H9 (cell line): ENCODE data around the gene DGKB. TPM values are rescaled to one million over a fixed set of nuclear protein-coding genes. Genes with fewer than 3 reads are reported as not detected.

Experiments
- DNase-seq: peaks from one replicate; pipeline ENCODE4 v3.0.0-alpha.2; 2017
- H2AFZ ChIP-seq: one replicate; pipeline ENCODE4 v1.6.1; 2013; ENCODE audit warnings: mild to moderate bottlenecking, low read length, control low read depth, moderate library complexity
- H2AK5ac ChIP-seq: 2 replicates; pipeline ENCODE4 v1.6.1; 2013; ENCODE audit warnings: low read length, control low read depth, mixed read lengths; ENCODE audit not compliant: insufficient read length
- H2BK120ac ChIP-seq: one replicate; pipeline ENCODE4 v1.6.1; 2013; ENCODE audit warnings: low read depth, mild to moderate bottlenecking, low read length, control low read depth, inconsistent platforms; ENCODE audit not compliant: poor library complexity, severe bottlenecking
- H2BK12ac ChIP-seq: 2 replicates; pipeline ENCODE4 v1.6.1; 2013; ENCODE audit warnings: low read length, control low read depth, mixed read lengths, low read depth; ENCODE audit not compliant: insufficient read length
- H2BK15ac ChIP-seq: 2 replicates; pipeline ENCODE4 v1.6.1; 2013; ENCODE audit warnings: low read depth, low read length, control low read depth
- H2BK20ac ChIP-seq: one replicate; pipeline ENCODE4 v1.6.1; 2013; ENCODE audit warnings: low read depth, mild to moderate bottlenecking, low read length, control low read depth, inconsistent platforms; ENCODE audit not compliant: poor library complexity, severe bottlenecking
- H2BK5ac ChIP-seq: 2 replicates; pipeline ENCODE4 v1.6.1; 2013; ENCODE audit warnings: low read length, control low read depth, mixed read lengths; ENCODE audit not compliant: insufficient read length
- H3K14ac ChIP-seq: 2 replicates; pipeline ENCODE4 v1.6.1; 2013; ENCODE audit warnings: low read length, control low read depth; ENCODE audit not compliant: insufficient read depth
- H3K18ac ChIP-seq: 2 replicates; pipeline ENCODE4 v1.6.1; 2013; ENCODE audit warnings: low read depth, mild to moderate bottlenecking, mixed read lengths, low read length, control low read depth; ENCODE audit not compliant: insufficient read length
- H3K23ac ChIP-seq: 2 replicates; pipeline ENCODE4 v1.6.1; 2013; ENCODE audit warnings: low read length, control low read depth, mixed read lengths, low read depth; ENCODE audit not compliant: insufficient read length
- H3K23me2 ChIP-seq: 2 replicates; pipeline ENCODE4 v1.6.1; 2013; ENCODE audit warnings: low read depth, mild to moderate bottlenecking, mixed read lengths, low read length, control low read depth; ENCODE audit not compliant: insufficient read length, poor library complexity, severe bottlenecking
- H3K27ac ChIP-seq: 2 replicates; pipeline ENCODE4 v1.5.1; 2013; ENCODE audit warnings: low read length, control low read depth, mixed read lengths, low read depth; ENCODE audit not compliant: insufficient read length
- H3K27me3 ChIP-seq: 2 replicates; pipeline ENCODE4 v1.6.1; 2013; ENCODE audit warnings: low read length, control low read depth, inconsistent platforms; ENCODE audit not compliant: insufficient read depth
- H3K4ac ChIP-seq: 2 replicates; pipeline ENCODE4 v1.6.1; 2013; ENCODE audit warnings: low read depth, mild to moderate bottlenecking, control low read depth, inconsistent platforms, low read length, moderate library complexity
- H3K4me1 ChIP-seq: 2 replicates; pipeline ENCODE4 v1.6.1; 2013; ENCODE audit warnings: low read length, control low read depth, inconsistent platforms; ENCODE audit not compliant: insufficient read depth
- H3K4me2 ChIP-seq: 2 replicates; pipeline ENCODE4 v1.6.1; 2013; ENCODE audit warnings: low read length, control low read depth, mixed read lengths; ENCODE audit not compliant: insufficient read length, insufficient read depth
- H3K56ac ChIP-seq: 2 replicates; pipeline ENCODE4 v1.6.1; 2013; ENCODE audit warnings: low read depth, mild to moderate bottlenecking, mixed read lengths, low read length, control low read depth; ENCODE audit not compliant: insufficient read length
- H3K79me1 ChIP-seq: 2 replicates; pipeline ENCODE4 v1.6.1; 2013; ENCODE audit warnings: low read depth, mild to moderate bottlenecking, moderate library complexity, low read length, control low read depth, inconsistent platforms; ENCODE audit not compliant: insufficient read depth, poor library complexity, severe bottlenecking
- H3K79me2 ChIP-seq: 2 replicates; pipeline ENCODE4 v1.6.1; 2013; ENCODE audit warnings: low read length, control low read depth, inconsistent platforms; ENCODE audit not compliant: insufficient read depth
- H3K9ac ChIP-seq: 2 replicates; pipeline ENCODE4 v1.6.1; 2013; ENCODE audit warnings: low read length, control low read depth, mixed read lengths; ENCODE audit not compliant: insufficient read length; ENCODE audit errors: extremely low read depth
- H3K9me3 ChIP-seq: one replicate; pipeline ENCODE4 v1.6.1; 2013; ENCODE audit warnings: low read depth, low read length, inconsistent platforms; ENCODE audit not compliant: control insufficient read depth
- H3T11ph ChIP-seq: one replicate; pipeline ENCODE4 v1.6.1; 2013; ENCODE audit warnings: mild to moderate bottlenecking, low read length, control low read depth, inconsistent platforms
- H4K20me1 ChIP-seq: one replicate; pipeline ENCODE4 v1.6.1; 2013; ENCODE audit not compliant: control insufficient read depth, insufficient read length, insufficient read depth
- H4K5ac ChIP-seq: 2 replicates; pipeline ENCODE4 v1.6.1; 2013; ENCODE audit warnings: low read depth, mild to moderate bottlenecking, mixed read lengths, low read length, control low read depth; ENCODE audit not compliant: insufficient read length
- H4K8ac ChIP-seq: replicated peaks from 2 replicates; pipeline ENCODE4 v1.6.1; 2013; ENCODE audit warnings: low read length, control low read depth, mixed read lengths, low read depth; ENCODE audit not compliant: insufficient read length
- H4K91ac ChIP-seq: 2 replicates; pipeline ENCODE4 v1.6.1; 2013; ENCODE audit warnings: low read depth, mild to moderate bottlenecking, moderate library complexity, mixed read lengths, low read length, control low read depth; ENCODE audit not compliant: insufficient read length
- H3K27ac Mint-ChIP-seq, 3 experiments: 2 replicates in 2 of 3; 3 replicates in 1 of 3; pipeline ENCODE4 v1.8.0; 2020 to 2021; ENCODE audit warnings: mixed read lengths in 3 of 3, mild to moderate bottlenecking in 1 of 3, moderate library complexity in 1 of 3
- H3K27me3 Mint-ChIP-seq: 2 replicates; pipeline ENCODE4 v1.8.0; 2021; ENCODE audit warnings: low read depth, mild to moderate bottlenecking, moderate library complexity, mixed read lengths
- H3K36me3 Mint-ChIP-seq, 3 experiments: 2 replicates in 2 of 3; 3 replicates in 1 of 3; pipeline ENCODE4 v1.8.0; 2020 to 2021; ENCODE audit warnings: low read depth in 3 of 3, mixed read lengths in 3 of 3; ENCODE audit not compliant: insufficient read depth in 1 of 3
- H3K4me1 Mint-ChIP-seq, 2 experiments: 2 replicates each; pipeline ENCODE4 v1.8.0; 2020; ENCODE audit warnings: mixed read lengths in 2 of 2
- H3K4me3 Mint-ChIP-seq, 2 experiments: 2 replicates in 1 of 2; 3 replicates in 1 of 2; pipeline ENCODE4 v1.8.0; 2020 to 2021; ENCODE audit warnings: mild to moderate bottlenecking in 2 of 2, mixed read lengths in 2 of 2, moderate library complexity in 1 of 2
- H3K9me3 Mint-ChIP-seq, 2 experiments: 2 replicates in 1 of 2; 3 replicates in 1 of 2; pipeline ENCODE4 v1.8.0; 2020; ENCODE audit warnings: mild to moderate bottlenecking in 2 of 2, mixed read lengths in 2 of 2, moderate library complexity in 1 of 2
- CTCF ChIP-seq: fragments of 200-600 bp; sonication (generic); conservative IDR thresholded peaks from 3 replicates; pipeline ENCODE4 v1.8.0; 2021; ENCODE audit warnings: antibody characterized with exemption, mild to moderate bottlenecking
- WGBS: extraction: QIAGEN DNeasy Blood & Tissue Kit; methylation state at CpG from one replicate; pipeline ENCODE4 v1.1.7; 2013; ENCODE audit warnings: missing lambda C conversion rate, low lambda C conversion rate, mixed read lengths; ENCODE audit not compliant: insufficient read length; ENCODE audit errors: extremely low coverage; 5-methylcytosine and 5-hydroxymethylcytosine counted together
- total RNA-seq: library from RNA; stranded (reverse); gene quantifications from 2 replicates; pipeline ENCODE4 v1.2.1, GENCODE V29; 2021

DGKB gene
- total RNA-seq, 1 experiment from 2014 or later = 0.26 TPM

GRCh38 chr7:14377646-14378266, 524.8 kb downstream of the DGKB start:
- Histone ChIP-seq H3T11ph (no peak overlapping the region), H4K8ac (no peak overlapping the region), H3K4ac (no peak overlapping the region), H2BK120ac (no peak overlapping the region), H3K56ac (no peak overlapping the region), H4K5ac (no peak overlapping the region), H4K91ac (no peak overlapping the region), H3K9ac (no peak overlapping the region), H2AFZ (no peak overlapping the region), H2BK12ac (no peak overlapping the region), H3K4me2 (no peak overlapping the region), H2AK5ac (no peak overlapping the region), H3K9me3 (no peaks in the 10 kb centered on the region), H2BK20ac (no peak overlapping the region), H4K20me1 (no peaks in the 10 kb centered on the region), H3K27ac (no peak overlapping the region), H2BK15ac (no peak overlapping the region), H2BK5ac (no peak overlapping the region), H3K14ac (no peak overlapping the region), H3K27me3 (no peaks in the 10 kb centered on the region), H3K79me2 (no peaks in the 10 kb centered on the region), H3K23ac (no peak overlapping the region), H3K18ac (no peak overlapping the region), H3K4me1 (peaks cover 6% of the 10 kb centered on the region; the same call in 1 of the 2 replicates), H3K79me1 (no peaks in the 10 kb centered on the region), H3K23me2 (no peaks in the 10 kb centered on the region)
- H3K27me3 Mint-ChIP-seq = no peaks in the 10 kb centered on the region
- no CpG with 5 or more reads among the region's 4 CpGs for WGBS
- no peak overlapping the region for H3K27ac Mint-ChIP-seq
- H3K4me3 Mint-ChIP-seq = no peak overlapping the region
- DNase-seq = no peak
- no peaks in the 10 kb centered on the region for H3K9me3 Mint-ChIP-seq
- H3K4me1 Mint-ChIP-seq = peaks cover 19 to 24% of the 10 kb centered on the region in 2 experiments
- no peak for TF ChIP-seq CTCF
- peaks cover 0 to 5% (median 0%) of the 10 kb centered on the region in 3 experiments; a peak in 1 of 7 replicates for H3K36me3 Mint-ChIP-seq
